H1 (cell line): ENCODE measurements around the gene RNF114. TPM values are rescaled to one million over a fixed set of nuclear protein-coding genes. Genes with fewer than 3 reads are reported as not detected.

Source experiments
- CEBPB ChIP-seq: IDR thresholded peaks from 2 replicates; pipeline ENCODE4 v1.6.1; 2012; ENCODE audit warnings: low read depth, low read length
- polyA plus RNA-seq, 7 experiments: library from polyadenylated mRNA; depleted of rRNA in 3 of 7; stranded (reverse) in 5 of 7; unstranded in 2 of 7; fragments of >200 nt in 5 of 7; fragments of 200-250 nt in 2 of 7; gene quantifications; 1 replicate in 5 of 7; 2 replicates in 1 of 7; 4 replicates in 1 of 7; pipeline versions ENCODE4 v1.2.1 to v1.2.3, GENCODE V29; 2011 to 2013; ENCODE audit warnings: missing spikeins in 2 of 7, mixed read lengths in 2 of 7
- total RNA-seq: library from RNA; stranded (reverse); fragmentation: NEBNext Ultra II Directional; extraction: Animal tissue kit (Norgen Biotek cat#: 25700); gene quantifications from 2 replicates; pipeline ENCODE4 v1.2.1, GENCODE V29; 2021

The RNF114 gene
- total and polyA plus RNA-seq, 2 of the 8 experiments (the other 6 are each of a cell fraction or from before 2014, with no cell fraction given): 81.7 to 89.9 TPM

DNA sequence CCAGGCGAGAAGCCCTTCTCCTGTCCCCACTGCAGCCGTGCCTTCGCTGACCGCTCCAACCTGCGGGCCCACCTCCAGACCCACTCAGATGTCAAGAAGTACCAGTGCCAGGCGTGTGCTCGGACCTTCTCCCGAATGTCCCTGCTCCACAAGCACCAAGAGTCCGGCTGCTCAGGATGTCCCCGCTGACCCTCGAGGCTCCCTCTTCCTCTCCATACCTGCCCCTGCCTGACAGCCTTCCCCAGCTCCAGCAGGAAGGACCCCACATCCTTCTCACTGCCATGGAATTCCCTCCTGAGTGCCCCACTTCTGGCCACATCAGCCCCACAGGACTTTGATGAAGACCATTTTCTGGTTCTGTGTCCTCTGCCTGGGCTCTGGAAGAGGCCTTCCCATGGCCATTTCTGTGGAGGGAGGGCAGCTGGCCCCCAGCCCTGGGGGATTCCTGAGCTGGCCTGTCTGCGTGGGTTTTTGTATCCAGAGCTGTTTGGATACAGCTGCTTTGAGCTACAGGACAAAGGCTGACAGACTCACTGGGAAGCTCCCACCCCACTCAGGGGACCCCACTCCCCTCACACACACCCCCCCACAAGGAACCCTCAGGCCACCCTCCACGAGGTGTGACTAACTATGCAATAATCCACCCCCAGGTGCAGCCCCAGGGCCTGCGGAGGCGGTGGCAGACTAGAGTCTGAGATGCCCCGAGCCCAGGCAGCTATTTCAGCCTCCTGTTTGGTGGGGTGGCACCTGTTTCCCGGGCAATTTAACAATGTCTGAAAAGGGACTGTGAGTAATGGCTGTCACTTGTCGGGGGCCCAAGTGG is 51.9 kb downstream of the RNF114 start (continued):
- TF ChIP-seq CEBPB: no peak
